Measurements from ENCODE around the gene PSME2.

Gene PSME2

DNA sequence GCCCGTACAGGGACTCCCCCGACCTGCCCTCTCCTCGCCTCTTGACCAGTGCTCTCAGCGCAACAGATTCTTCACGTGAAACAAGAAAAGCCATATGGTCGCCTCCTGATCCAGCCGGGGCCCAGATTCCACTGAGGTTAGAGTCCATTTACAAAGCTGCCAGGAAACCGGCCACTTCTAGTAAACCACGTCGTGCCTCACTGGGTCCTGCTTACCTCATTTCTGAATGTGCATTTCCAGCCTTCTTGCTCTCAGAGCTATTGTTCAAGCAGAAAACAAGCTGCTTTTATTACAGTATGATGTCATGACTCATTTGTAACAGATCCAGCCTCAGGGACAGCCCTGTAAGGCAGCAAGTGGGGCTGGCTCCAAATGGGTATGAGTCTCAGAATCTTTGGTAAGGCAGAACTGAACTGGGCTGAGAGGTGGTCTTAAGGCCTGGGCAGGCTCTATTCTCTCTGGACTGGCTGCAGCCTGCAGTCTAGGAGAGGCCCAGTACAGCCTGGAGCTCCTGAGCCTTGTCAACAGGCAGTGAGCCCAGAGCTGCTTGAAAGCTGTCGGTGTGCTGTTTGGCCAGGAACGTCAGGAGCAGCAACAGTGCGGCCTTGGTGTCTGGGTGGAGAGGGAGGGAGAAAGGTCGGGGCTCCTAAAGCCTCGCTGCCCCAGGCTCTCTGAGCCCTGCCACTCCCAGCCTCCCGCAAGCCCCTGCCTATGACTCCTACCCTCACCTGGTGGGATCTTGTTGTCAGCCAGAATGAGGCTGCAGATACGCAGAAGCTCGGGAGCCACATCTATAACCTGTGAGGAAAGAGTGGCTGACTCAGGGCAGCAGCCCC lies 33.8 kb upstream of the PSME2 start:
- DNase-seq (ENCODE audit: low read depth, low spot score) = peak; percentile 90
- TF ChIP-seq, protein P1, sequence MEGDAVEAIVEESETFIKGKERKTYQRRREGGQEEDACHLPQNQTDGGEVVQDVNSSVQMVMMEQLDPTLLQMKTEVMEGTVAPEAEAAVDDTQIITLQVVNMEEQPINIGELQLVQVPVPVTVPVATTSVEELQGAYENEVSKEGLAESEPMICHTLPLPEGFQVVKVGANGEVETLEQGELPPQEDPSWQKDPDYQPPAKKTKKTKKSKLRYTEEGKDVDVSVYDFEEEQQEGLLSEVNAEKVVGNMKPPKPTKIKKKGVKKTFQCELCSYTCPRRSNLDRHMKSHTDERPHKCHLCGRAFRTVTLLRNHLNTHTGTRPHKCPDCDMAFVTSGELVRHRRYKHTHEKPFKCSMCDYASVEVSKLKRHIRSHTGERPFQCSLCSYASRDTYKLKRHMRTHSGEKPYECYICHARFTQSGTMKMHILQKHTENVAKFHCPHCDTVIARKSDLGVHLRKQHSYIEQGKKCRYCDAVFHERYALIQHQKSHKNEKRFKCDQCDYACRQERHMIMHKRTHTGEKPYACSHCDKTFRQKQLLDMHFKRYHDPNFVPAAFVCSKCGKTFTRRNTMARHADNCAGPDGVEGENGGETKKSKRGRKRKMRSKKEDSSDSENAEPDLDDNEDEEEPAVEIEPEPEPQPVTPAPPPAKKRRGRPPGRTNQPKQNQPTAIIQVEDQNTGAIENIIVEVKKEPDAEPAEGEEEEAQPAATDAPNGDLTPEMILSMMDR (IDR thresholded peaks at IDR 0.05; ENCODE audit: low read depth, low read length) = no peak
- H3K4me3 ChIP-seq (ENCODE audit: low read depth, low read length) = no peak overlapping the region
- in situ Hi-C loops (cut with HindIII; ENCODE audit: low sequenced_read_pairs) = no loop called here

DNA sequence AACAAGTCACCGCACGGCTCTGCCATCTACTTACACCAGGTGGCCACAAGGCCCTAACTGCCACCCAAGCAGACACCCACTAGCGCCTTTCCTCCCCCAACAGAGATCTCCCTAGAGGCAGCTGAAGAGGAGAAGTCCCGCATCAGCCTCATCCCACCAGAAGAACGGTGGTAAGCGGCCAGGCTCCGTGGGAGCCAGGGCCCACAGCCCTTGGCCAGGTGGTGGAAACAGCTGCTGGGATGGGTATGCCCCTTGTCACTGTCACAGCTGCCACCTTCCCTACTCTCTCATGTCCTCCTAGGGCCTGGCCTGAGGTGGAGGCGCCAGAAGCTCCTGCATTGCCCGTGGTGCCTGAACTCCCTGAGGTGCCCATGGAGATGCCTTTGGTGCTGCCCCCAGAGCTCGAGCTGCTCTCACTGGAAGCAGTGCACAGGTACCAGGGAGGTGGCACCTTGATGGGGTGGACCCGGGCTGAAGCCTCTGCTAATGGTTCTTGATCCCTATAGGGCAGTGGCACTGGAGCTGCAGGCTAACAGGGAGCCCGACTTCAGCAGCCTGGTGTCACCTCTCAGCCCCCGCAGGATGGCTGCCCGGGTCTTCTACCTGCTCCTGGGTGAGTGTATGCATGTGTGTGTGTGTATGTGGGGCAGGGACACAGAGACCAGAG lies 33.0 kb upstream of the PSME2 start:
- TF ChIP-seq, protein P1 (IDR thresholded peaks at IDR 0.05; ENCODE audit: low read depth, low read length) = no peak
- in situ Hi-C loops (cut with HindIII; ENCODE audit: low sequenced_read_pairs) = no loop called here
- H3K4me3 ChIP-seq (ENCODE audit: low read depth, low read length) = no peak overlapping the region
- DNase-seq (ENCODE audit: low read depth, low spot score) = no peak

DNA sequence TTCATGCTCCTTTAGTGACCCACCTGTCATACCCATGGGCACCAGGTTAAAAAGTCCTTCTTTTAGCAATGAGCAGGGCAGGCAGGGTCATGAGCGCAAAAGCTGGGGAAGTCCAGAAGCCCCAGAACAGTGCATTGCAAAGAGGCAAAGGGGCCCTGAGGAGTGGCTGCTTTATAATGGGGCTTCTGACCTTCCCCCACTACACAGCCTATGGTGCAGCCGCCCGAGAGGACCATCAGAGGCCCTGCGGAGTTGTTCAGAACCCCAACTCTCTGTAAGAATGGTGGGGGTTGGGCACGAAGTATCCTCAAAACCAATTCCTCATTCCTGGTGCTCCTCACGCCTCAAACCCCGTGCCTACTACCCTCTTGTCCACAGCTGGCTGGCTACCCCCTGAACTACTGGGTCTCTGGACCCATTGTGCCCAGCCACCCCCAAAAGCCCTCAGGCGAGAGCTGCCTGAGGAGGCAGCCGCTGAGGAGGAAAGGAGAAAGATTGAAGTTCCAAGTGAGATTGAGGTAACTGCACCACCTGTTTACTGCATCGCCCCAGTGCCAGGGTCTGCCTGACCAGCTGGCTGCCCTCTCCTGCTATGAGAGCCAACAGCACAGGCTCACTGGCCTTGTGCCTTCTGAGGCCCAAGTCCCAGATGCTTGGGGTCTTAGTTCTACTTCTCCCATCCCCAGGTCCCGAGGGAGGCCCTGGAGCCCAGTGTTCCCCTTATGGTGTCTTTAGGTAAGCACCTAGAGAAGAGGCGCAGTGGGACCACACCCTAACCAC lies 32.2 kb upstream of the PSME2 start:
- in situ Hi-C loops (cut with HindIII; ENCODE audit: low sequenced_read_pairs) = no loop called here
- TF ChIP-seq, protein P1 (IDR thresholded peaks at IDR 0.05; ENCODE audit: low read depth, low read length) = no peak
- no peak for DNase-seq (ENCODE audit: low read depth, low spot score)
- no peak overlapping the region for H3K4me3 ChIP-seq (ENCODE audit: low read depth, low read length)

DNA sequence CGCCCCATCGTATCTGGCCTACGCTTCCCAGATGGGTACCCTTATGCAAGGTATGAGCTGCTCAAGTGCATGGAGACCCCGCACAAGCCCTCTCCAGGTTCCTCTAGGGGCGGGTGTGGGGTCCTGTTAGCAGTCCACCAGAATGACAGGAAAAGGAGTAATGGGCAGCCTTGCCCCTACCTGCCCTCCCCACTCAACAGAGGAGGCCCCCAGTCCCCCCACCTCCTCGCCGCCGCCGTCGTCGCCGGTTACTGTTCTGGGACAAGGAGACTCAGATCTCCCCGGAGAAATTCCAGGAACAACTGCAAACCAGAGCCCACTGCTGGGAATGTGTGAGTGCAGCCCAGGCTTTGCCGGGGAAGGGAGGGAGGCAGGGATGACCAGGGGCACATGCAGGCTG lies 31.5 kb upstream of the PSME2 start:
- H3K4me3 ChIP-seq (ENCODE audit: low read depth, low read length) = no peak overlapping the region
- in situ Hi-C loops (cut with HindIII; ENCODE audit: low sequenced_read_pairs) = no loop called here
- TF ChIP-seq, protein P1 (IDR thresholded peaks at IDR 0.05; ENCODE audit: low read depth, low read length) = no peak
- no peak for DNase-seq (ENCODE audit: low read depth, low spot score)

DNA sequence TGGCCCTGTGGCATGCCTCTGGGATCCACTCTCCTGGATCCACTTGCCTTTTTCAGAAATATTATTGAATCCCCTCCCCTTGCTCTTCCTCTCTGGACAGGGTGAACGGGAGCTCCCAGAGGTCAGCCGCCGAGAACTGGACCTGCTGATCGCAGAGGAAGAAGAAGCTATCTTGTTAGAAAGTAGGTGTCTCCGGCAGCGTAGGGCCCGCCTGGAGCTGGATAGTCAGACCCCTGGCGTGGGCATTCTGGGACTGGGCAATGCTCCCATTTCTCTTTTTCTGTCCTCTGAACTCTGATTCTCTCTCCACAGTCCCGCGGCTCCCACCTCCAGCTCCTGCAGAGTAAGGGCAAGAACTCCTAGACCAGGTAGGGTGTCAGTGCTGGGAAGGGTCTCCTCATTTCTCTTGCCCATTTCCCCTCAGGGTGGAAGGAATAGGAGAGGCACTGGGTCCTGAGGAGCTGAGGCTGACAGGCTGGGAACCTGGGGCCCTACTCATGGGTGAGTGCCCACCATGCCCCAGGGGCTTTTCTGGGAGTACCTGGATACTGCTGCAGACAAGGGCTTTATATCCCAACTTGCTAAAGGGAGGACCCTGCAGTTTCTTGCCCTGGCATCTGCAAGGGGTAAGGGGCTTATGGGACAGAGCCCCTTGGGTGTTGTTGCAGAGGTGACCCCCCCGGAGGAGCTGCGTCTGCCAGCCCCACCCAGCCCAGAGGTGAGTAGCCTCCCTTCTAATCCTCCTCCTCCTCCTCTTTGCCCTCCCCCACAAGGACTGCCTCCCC lies 30.8 kb upstream of the PSME2 start:
- TF ChIP-seq, protein P1 (IDR thresholded peaks at IDR 0.05; ENCODE audit: low read depth, low read length) = no peak
- no peak overlapping the region for H3K4me3 ChIP-seq (ENCODE audit: low read depth, low read length)
- no peak for DNase-seq (ENCODE audit: low read depth, low spot score)
- in situ Hi-C loops (cut with HindIII; ENCODE audit: low sequenced_read_pairs) = no loop called here

DNA sequence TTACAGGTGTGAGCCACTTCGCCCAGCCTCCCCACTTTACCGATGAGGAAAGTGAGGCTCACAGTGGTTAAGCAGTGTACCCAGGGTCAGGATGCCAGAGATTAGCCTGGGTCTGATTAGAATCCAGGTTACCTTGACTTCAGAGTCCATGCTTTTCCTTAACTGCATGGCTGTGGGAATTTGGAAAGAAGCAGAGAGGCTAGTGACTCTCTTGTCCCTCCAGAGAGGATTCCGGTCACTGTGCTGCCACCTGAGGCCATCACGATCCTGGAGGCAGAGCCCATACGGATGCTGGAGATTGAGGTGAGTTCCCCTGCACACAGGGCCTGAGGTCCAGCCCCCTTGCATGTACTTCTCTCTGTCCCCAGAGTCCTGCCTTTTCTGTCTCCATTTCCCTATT lies 30.2 kb upstream of the PSME2 start:
- in situ Hi-C loops (cut with HindIII; ENCODE audit: low sequenced_read_pairs) = no loop called here
- TF ChIP-seq, protein P1 (IDR thresholded peaks at IDR 0.05; ENCODE audit: low read depth, low read length) = no peak
- no peak overlapping the region for H3K4me3 ChIP-seq (ENCODE audit: low read depth, low read length)
- no peak for DNase-seq (ENCODE audit: low read depth, low spot score)

Data from astrocyte of the spinal cord (primary cell).